Stimulated activated CD4-positive, alpha-beta T cell treated with anti-CD3 and anti-CD28 coated beads, Interleukin-2, amount 100 ng/mL, for 48 hours (primary cell): ENCODE results near the gene CDH23.

Source experiments
- DNase-seq, 2 donors: peaks; one replicate each; pipeline ENCODE4 v3.0.0-alpha.2; 2020

The CDH23 gene

DNA sequence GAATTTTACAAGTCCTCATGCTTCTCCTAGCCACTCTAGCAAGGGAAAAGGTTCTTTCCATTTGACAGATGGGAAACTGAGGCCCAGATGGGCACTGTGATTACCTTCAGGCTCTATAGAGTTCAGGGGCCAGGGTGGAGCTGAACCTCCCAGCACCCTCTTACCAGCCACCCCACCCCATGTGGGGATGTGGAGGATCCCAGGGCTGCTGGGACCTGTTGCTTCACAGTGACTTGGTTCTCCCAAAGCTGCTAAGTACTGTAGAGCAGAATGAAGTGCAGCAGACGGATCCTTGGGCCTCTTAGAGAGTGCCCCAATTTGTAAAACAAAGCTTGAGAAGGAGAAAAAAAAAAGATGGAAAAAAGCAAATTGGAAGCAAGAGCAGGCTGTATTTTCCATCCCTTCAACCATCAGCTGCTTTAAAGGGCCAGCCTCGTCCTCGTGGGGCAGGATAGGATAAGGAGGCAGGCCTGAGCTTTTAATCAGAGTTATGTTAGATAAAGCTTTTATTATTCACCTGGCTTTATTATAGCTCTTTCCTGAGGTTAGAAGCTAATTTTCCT, 147.0 kb downstream of the CDH23 start:
- no peak for DNase-seq

DNA sequence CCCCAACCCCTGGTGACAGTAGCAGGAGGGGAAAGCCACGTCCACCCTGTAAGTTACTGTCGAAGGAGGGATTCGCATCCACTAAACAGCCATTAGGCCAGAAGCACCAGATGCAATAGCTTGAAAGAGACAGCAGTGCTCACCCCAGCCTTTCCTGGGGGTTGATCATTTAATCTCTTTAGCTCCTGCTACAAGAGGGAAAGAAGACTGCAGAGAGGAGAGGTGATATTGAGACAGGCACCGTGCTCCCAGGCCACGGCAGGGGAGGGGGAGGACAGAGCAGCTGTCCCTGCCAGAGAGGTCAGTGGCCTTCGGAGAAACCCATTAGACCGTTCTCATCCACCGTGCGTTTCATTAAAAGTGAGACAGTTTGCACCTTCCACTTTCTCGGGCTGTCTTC, 148.3 kb downstream of the CDH23 start:
- no peak for DNase-seq

DNA sequence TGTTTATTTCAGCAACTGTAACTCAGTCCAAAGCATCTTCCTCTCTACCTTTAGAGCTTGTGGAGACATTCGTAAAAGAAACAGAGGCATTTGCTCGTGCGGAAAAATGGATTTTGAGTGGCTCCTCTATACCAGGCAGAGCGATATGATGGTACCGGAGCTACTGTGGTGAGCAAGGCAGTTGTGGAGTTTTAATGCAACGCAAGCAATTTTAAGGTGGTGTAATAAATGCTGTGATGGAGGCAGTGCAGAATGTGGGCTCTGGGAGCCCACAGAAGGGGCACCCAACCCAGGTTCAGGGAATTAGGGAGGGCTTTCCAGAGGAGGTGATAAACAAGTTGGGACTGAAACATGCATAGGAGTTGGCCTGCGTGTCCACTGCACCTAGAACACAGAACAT, 149.5 kb downstream of the CDH23 start:
- DNase-seq, result no peak

DNA sequence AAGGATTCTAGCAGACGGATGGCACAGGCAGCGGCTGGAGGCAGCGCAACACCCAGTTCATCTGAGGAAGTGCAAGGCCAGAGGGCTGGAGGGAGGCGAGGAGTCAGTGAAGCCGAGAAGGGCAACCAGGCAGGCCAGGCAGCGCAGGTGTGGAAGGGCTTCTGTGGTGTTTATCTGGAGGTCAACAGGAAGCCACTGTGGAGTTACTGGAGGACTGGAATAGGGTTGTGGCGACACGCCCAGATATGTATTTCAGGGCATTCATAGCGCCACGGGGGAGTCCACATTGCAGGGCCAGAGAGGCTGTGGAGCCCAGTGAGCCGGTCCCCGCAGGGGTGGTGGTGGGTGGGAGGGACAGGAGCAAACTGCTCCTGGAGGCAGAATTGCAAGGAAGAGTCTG, 150.6 kb downstream of the CDH23 start:
- DNase-seq, result no peak

DNA sequence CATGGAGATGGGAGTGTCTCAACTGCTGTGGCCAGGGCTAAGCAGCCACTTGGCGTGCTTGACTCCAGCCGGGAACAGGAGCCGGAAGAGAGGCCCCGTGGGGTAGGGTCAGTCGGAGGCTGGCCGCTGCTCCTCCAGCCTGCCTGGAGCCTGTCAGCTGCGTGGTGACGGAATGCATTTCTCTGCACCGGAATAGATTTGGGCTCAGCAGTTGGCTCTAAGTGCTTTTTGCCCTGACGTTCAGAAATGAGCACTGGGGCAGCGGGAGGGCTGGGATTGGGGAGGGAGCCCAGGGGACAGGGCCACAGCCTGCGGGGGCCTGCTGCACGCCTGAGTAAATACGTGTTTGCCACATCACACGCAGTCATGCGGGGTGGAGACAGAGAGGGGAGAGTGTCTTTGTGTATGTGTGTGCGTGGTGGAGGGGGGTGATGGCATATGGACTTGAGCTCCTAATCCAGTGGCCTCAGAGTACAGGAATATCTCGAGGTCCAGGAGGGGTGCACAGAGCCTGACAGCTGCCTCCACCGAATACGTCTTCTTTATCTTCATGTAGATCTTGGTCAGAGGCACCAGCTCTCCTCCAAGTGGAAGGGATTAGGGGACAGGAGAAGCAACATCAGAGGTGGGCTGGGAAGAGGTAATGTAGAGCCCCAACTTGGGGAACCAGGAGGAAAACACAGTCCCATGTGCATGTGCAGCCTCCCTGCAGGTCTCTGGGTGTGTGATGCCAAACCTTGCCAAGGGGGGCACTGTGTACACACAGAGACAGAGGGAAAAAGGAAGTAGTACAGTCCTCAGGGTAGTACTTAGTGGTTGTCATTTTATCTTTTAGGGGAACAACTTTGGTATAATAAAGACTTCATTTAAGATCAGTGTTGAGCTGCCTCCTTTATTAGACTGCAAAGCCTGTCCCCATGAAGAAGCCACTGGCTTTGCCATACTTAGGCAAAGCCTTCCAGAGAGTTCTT, 151.4 kb downstream of the CDH23 start:
- no peak for DNase-seq

DNA sequence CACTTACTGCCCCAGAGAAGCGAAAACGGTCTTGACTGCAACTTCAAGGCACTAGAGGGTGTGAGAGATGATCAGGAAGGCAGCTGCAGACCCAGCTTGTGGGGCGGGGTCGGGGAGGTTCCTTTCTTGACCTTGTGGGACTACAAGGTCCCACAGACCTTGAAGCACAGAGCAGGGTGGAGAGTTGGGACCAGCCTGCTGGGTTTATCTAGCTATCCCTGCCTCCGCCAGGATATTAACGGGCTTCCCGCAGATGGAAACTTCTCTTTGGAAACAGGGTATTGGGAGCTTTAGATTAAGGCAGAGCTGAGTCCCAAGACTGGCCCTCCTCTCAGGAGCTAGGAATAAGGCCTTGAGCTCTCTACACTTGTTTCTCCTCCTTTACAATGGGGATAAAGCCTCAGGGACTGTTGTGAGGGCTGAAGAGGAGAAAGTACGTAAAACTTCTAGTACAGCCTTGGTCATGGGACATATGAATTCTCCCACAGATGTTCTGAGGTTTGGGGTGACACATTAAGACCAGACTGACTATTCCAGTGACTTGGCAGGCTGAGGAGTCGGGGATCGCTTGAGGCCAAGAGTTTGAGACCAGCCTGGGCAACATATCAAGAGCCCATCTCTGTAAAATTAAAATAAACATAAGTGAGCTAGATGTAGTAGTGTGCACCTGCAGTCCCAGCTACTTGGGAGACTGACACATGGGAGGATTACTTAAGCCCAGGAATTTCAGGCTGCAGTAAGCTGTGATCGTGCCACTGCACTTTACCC, 153.2 kb downstream of the CDH23 start:
- no peak for DNase-seq

DNA sequence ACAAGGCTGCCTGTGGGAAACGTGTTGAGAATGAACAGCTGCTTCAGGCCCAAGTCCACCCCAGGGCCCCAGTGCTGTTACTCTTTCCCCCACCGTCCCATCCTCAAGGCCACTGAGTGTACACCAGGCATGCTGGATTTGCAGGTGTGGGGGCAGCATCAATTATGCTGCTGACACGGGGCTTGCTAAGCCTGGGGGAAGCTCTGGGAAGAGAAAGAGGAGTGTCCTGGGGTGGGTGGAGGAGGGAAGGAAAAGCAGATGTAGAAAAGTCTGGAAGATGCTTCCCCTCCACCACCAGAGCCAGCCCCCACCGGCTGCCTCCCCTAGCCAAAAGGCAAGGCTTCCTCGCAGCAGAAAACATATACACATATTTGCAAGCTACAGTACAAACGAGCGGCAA, 153.9 kb downstream of the CDH23 start:
- no peak for DNase-seq

DNA sequence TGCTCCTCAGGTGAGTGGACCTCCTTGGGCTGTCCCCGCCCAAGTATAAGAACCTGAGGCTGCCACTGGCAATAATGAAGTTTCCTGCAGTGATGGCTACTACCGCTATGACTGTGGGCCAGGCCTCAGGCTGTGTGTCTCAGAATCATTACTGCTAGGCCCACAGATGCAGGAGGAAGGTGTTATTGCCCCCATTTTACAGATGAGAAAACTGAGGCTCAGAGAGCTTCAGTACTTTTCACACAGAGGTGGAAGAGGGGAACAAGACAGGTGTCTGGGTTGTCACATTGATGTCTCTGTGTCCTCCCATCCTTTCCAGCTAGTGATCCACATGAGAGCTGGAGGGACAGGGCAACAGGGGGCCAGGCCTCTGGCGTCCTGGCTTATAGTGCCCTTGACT, 155.2 kb downstream of the CDH23 start:
- DNase-seq, result no peak

DNA sequence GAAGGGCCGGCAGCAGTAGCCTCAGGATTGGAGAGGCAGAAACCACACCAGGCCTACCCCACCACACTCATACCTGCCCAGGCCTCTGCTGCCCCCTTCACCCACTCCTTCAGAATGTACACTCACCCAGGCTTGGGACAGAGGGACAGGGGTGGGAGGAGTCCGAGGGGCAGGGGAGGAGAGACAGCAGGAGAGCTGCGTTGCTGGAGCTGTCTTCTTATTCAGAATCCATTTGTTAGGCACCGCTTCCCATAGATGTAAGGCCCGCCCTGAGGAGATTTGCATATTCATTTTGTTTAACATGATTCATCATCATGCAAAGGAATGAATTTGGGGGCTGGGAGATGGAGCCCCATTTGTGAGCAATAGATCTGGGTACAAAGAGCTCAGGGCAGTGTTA, 156.7 kb downstream of the CDH23 start:
- no peak for DNase-seq

DNA sequence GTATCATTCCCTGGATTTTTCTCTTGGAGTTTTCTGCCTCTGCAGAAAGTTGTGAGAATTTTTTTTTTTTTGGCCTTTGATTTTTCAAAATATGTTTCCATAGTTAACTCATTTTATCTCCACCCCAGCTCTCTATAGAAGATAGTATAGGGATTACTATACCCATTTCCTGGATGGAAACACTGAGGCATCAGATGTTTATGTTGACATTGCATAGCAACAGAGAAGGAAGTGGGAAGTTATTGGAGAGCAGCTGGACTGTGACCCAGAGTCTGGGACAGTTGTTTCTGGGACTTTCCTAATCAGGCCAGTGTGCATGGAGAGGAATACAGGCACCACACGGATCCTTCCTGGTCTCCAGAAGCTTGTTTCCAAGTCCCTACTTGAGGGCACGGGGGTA, 158.0 kb downstream of the CDH23 start:
- DNase-seq, result no peak

DNA sequence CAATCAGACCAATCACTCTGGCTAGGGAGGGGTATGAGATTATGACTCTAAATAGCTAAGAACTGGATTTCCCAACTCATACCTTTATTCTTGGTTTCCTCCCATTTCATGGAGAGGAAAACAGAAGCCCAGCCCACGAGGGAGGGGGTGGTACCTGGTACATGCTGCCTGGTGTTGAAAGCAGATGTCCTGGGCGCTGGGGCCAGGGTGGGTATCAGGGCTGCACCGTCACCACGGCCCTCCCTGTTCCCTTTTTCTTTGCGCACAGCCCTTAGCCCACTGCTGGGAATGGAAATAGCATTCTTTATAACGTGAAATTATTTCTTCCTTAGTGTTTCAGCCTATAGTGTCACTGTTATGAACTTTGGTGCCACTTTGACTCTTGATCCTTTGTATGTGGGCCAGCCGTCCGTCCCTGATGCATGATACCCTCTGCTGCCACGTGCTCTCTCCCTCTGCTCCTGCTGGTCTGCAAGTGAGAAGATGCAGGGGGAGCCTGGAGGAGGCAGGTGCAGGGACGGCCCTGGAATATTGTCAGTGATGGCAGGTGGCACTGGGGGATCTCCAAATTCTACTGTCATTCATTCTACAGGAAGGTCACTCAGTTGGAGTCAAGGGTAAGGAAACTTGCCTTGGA, 158.5 kb downstream of the CDH23 start:
- no peak for DNase-seq

DNA sequence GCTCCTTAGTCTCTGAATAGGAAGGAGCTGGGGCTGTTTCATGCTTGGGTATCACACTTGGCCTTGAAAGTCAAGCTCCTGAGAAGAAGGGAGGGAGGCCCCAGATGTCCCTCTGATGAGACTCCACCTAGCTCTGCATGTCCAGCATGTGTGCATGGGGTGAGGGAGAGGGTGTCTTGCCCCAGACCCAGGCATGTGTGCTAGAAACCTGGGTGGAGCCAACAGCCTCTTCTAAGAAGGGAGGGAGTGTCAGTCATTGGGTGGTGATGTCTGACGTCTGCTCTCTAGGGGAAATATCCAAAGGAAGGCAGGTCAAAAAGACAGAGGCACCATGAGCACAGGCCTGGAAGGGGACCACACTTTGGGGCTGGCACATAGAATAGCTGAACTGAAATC, 159.0 kb downstream of the CDH23 start:
- DNase-seq, result no peak

DNA sequence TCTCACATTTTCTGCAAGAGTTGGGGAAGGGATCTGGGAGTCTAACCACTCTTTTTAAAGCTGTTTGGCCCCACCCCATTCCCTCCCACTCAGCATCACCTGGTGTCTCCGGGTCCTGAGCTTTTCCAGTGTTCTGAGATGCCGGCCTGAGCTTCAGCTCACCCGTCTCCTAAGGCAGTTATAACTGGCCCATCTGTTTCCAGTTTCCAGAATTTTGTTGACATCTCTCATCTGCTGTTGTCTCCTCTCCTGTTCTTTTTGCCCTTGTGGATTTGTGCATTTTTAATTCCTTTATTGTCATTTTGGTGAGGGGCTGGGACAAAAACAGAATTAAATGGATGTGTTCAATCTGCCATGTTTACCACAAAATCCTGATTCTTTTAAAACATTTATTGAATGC, 162.3 kb downstream of the CDH23 start:
- DNase-seq, result no peak

DNA sequence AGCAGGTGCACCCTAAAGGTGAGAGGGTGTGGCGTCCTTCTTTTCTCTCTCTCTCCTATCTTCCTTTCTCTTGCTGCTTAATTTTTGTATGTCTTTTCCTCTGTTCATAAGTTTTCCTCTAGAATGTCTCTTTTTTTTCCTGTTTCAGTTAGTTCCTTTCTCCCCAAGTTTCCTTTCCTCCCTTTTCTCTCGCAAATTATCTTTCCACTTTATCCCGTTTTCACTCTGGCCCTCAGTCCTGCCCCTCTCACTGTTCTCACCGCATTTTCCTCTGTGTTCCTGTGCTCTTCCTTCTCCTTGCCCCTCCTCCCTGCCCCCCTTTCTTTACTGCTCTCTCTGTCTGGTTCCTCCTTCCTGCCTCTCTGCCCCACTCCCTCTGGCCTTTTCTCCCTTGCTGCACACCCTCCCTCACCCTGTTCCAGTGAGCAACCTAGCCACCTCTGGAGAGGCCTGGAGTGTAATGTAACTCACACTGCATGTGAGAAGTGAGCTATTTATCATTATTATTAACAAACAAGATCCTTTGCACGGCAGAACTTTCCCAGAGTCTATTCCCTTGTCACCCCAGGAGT, 164.4 kb downstream of the CDH23 start:
- DNase-seq, result no peak

DNA sequence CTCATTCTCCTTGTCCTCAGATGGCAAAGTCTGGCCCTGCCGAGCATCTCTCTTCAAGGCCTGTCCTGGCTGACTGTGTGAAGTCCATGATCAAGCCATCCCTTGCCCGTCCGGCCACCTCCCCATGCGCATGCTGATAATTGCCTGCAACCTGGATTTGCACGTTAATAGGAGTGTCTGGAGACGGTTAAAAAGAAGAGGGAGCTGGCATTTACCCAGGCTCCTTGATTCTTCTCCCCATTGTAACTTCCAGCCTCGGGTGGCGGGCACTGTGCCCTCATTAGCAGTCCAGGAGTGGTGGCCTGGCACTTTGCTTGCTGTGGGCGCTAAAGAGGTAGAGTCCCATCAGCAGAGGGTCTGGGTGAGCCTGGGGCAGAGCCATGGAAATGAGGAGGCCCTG, 165.5 kb downstream of the CDH23 start:
- no peak for DNase-seq

DNA sequence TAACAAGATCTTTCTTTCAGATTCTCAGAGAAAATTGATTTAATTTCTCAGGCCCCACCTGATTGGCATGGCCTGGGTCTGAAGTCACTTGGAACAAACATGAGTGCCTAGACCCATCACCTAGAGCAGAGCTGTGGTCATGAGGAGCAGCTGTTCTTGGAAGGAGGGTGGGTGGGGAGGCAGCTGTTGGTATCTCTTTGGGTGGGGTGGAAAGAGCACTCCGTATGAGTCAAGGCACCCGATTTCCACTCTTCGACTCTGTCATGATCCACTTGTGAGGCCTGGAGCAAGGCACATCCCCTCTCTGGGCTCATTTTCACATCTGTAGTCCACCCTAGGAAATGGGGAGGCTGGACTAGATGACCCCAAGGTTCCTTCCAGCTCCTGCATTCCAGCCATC, 166.2 kb downstream of the CDH23 start:
- no peak for DNase-seq

DNA sequence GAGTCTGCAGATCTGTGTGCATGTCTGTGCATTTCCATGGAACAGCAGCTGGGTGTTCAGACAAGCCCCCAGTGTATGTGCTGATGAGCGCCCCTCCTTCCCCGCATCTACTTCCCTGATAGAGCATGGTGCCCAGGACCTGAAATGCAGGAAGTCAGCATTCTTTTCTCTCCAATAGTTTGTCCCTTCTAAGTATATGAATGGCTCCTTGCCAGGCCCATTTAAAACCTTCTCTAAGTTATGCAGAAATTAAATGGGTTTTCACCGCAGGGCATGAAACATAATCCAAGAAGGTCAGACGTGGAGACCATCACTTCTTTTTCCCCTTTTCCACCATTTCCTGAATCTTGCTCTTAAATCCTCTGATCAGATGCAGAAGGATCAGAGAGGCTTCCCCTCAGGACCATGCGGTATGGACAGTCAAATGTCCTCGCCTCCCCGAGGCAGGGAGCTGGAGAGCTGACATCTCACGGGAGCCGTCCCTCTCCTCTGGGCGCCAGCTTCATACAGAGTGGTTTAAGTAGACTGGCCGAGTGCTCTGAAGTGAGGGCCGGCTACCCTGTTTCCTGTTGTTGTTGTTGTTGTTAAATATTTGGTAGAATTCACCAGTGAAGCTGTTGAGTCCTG, 167.6 kb downstream of the CDH23 start:
- DNase-seq, result no peak

DNA sequence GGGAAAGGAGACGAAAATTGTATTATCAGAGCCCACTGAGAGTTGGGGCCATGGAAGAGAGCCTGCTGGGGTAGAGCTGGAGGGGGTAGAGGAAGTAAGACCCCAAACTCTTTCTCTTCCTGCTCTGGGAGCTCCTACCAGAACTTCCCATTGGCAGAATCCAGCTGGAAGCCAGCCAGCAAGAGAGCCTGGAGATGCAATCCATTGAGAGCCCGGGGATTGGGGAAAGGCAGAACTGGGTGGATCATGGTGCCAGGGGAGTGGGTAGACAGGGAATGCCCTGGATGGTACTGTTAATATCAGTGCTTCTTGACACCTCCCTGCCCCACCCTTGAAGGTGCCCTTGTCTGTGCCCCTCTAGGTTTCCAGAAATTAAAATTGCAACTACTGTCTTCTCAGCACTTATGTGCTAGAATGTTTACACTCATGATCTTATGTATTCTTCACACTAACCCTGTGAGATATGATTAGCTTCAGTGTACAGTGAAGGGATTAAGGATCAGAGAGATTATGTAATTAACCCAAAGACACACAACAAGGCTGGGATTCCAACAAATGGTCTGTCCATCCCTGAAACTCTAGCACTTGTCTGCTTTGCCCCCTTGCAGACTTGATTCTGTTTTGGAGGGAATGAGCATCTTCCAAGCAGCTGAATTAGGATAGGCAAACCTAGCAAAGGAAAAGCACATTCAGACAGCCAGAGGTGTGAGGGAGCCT, 168.7 kb downstream of the CDH23 start:
- DNase-seq, result no peak

DNA sequence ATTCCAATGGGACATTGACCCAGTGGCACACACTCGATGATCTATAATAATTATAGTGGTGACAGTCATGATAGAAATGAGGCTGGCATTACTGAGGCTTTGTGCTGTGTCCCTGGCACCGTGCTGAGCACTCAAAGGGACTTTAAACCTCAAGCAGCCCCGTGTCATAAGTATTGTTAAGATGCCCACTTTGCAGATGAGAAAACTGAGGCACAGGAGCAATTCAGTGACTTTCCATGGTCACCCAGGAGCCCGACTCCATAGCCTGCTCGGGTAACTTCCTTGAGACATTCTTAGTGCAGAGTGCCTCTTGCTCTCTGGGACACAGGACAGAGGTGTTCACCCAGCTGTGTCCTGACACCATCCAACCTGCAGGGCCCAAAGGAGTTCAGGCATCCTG, 170.3 kb downstream of the CDH23 start:
- no peak for DNase-seq

DNA sequence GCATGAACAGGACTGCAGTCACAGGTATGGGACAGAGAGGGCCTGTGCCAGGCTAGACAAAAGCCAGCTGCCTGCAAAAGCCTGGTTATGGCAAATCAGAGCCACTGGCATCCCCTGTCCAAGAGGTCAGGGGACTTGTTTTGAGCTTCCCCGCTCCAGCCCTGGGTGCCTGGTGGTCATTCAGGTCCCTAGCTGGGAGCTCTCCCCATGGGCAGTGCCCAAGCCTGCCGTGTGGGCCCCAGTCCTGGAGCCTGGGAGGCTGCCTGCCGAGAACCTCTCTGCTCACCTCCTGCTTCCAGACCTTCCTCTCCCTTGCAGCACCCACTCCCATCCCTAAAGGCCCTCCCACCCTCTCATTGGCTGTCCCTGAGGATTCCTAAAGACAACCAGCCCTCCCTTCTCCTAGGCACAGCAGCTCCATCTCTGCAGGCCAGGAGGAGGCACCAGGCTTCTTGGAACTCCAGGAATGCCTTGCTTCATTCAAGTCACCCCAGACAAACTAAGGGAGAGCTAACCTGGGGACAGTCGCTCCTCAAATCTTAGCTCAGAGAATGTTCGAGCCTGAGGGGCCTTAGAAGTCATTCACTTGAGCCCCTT, 172.3 kb downstream of the CDH23 start:
- DNase-seq, result no peak
